Measurements from ENCODE around the gene IGLL5. TPM values are rescaled to one million over a fixed set of nuclear protein-coding genes. Genes with fewer than 3 reads are reported as not detected.

The IGLL5 gene
- total RNA-seq, 1 donor: not detected

GRCh38 chr22:22871536-22872278 lies 15.9 kb upstream of the IGLL5 start:
- no peak for DNase-seq (ENCODE audit: low read depth)
- H3K4me3 ChIP-seq (ENCODE audit: low read depth, low read length): no peak overlapping the region
- no peak for TF ChIP-seq CTCF (IDR thresholded peaks at IDR 0.05; ENCODE audit: insufficient read depth, low read depth, low read length)

GRCh38 chr22:22872722-22873708 lies 14.6 kb upstream of the IGLL5 start:
- no peak for DNase-seq (ENCODE audit: low read depth)
- TF ChIP-seq CTCF (IDR thresholded peaks at IDR 0.05; ENCODE audit: insufficient read depth, low read depth, low read length): no peak
- H3K4me3 ChIP-seq (ENCODE audit: low read depth, low read length): no peak overlapping the region

DNA sequence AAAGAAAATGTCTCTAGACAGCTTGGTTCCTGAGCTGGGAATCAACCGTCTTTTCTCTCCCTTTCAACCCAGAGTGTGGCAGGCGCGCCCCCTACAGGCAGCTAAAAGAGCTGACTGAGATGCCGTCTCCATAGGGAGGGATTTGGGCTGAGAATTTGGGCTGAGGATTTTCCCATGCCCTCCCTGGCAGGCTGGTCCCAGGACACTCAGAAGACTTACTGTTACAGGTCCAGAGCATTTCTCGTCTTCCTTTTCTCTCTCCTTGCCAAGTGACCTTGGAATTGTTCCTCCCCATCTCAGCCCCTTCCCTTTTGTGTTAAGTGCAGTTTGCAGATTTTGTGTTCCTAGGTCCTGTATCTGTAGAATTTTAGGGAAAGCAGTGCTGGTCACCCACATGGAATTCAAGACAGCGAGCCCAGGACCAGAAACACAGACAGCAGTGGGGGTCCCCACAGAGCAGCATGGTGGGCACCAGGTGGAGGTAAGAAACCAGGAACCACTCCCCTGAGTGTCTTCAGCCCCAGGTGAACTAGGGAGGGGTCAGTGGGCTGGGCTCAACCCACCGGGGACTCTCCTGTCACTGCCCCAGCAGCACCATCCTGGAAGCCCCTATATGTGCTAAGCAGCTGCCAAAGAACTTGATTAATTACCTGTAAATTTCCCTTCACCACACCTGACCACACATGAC lies 9.9 kb upstream of the IGLL5 start:
- peak; percentile 64 for DNase-seq (ENCODE audit: low read depth)
- TF ChIP-seq CTCF (IDR thresholded peaks at IDR 0.05; ENCODE audit: insufficient read depth, low read depth, low read length): peak; percentile 78
- no peak overlapping the region for H3K4me3 ChIP-seq (ENCODE audit: low read depth, low read length)

DNA sequence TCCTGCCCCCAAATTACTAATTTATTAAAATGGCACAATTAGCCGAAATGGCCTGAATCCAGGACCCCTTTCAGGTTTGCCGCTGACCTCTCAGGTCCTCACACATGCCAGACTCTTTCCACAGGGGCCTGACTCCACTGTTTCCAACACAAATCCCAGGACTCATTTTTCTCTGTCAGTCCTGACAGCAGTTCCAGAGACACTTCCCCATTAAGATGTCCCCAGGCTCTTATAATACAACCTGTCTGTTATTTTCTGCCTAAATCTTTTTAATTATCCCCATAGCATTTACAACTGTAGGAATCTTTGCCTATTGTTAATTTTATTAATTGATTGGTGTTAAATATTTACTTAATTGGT lies 9.4 kb upstream of the IGLL5 start:
- no peak overlapping the region for H3K4me3 ChIP-seq (ENCODE audit: low read depth, low read length)
- no peak for TF ChIP-seq CTCF (IDR thresholded peaks at IDR 0.05; ENCODE audit: insufficient read depth, low read depth, low read length)
- no peak for DNase-seq (ENCODE audit: low read depth)

GRCh38 chr22:22878801-22879674 lies 8.6 kb upstream of the IGLL5 start:
- DNase-seq (ENCODE audit: low read depth): no peak
- TF ChIP-seq CTCF (IDR thresholded peaks at IDR 0.05; ENCODE audit: insufficient read depth, low read depth, low read length): no peak
- H3K4me3 ChIP-seq (ENCODE audit: low read depth, low read length): no peak overlapping the region

DNA sequence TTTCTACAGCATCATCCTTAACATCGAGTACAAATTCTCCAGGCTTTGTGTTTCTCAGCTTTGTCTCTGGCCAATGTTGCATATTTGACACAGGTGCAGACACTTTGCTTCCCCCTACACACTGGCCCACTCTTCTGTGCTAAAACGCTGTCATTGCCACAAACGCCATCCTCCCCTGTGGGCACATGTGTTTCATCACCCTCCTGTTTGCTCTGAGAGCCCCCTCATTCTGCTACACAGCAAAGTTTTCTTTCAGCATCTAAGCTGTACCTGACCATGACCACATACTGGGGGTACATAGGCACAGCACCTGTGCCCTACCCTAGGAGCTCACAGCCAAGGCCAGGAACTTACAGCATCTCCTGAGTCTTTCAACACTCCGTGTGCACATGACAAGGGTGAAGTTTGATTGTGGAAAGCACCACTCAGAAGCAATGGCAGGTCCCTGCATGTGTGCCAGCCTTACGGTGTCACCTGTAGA lies 7.9 kb upstream of the IGLL5 start:
- no peak overlapping the region for H3K4me3 ChIP-seq (ENCODE audit: low read depth, low read length)
- TF ChIP-seq CTCF (IDR thresholded peaks at IDR 0.05; ENCODE audit: insufficient read depth, low read depth, low read length): no peak
- no peak for DNase-seq (ENCODE audit: low read depth)
